Neural cell (in vitro differentiated cells): ENCODE data around the gene FBXL15.

ENCODE experiments used
- EP300 ChIP-seq: fragments of 450-650 bp; conservative IDR thresholded peaks from 2 replicates; pipeline ENCODE4 v1.6.1; 2014; ENCODE audit warnings: antibody characterized with exemption, mild to moderate bottlenecking, moderate library complexity; ENCODE audit not compliant: poor library complexity, severe bottlenecking
- EZH2 ChIP-seq: fragments of 200-600, 300-800 bp; shearing (Covaris generic), sonication (generic); IDR thresholded peaks from 2 replicates; pipeline ENCODE4 v1.6.1; 2014; ENCODE audit warnings: antibody characterized with exemption, low read length, borderline replicate concordance, mild to moderate bottlenecking; ENCODE audit not compliant: insufficient read depth, poor library complexity, severe bottlenecking
- MXI1 ChIP-seq: fragments of 450-650 bp; conservative IDR thresholded peaks from 2 replicates; pipeline ENCODE4 v1.6.1; 2014; ENCODE audit warnings: antibody characterized with exemption, mild to moderate bottlenecking; ENCODE audit not compliant: poor library complexity, severe bottlenecking
- POLR2AphosphoS5 ChIP-seq: IDR thresholded peaks from 2 replicates; pipeline ENCODE4 v1.6.1; 2012
- SMC3 ChIP-seq: fragments of 450-650 bp; conservative IDR thresholded peaks from 2 replicates; pipeline ENCODE4 v1.6.1; 2014; ENCODE audit warnings: antibody characterized with exemption, mild to moderate bottlenecking, moderate library complexity; ENCODE audit not compliant: poor library complexity
- TF ChIP-seq, protein P1 (sequence below): fragments of 450-650 bp; IDR thresholded peaks from 2 replicates; pipeline ENCODE4 v1.5.1; 2014; ENCODE audit warnings: antibody characterized with exemption, mild to moderate bottlenecking, moderate library complexity; ENCODE audit not compliant: poor library complexity, severe bottlenecking
- TF ChIP-seq, protein P2 (sequence below): IDR thresholded peaks from 2 replicates; pipeline ENCODE4 v1.6.1; 2012; ENCODE audit warnings: borderline replicate concordance

DNA sequence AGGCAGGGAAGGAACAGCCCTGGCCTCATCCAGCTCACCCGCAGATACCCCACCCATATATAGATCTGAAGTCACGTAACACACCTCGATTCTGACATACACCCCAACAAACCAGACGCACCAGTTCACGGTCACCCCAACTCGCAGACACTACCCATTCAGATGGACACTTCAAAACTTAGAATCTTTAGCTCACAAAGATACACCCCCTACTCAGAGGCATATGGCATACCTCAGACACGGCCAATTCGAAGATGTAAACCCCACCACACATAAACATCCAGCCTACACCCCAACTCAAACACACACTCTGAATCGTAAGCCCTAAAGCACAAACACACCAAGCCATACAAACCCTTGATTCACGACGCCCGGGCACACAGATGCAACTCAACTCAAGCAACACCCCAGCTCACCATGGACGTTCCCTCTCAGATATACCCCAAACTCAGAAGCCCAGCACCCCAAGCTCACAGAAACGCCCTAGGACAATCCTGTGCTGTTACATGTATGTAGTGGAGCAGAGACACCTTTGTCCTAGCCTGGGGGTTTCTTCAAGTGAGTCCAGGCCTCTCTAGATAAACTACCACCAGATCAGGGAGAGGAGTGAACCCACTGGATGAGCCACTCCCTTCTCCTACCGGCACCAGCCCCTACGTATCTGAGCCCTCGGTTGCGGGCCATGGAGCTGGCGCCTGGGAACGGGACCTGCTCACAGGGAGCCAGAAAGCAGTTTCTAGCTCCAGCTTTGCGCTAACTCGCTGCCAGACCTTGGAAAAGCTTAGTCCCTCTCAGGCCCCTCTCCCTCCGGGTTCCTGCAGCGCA, 10.8 kb upstream of the FBXL15 start:
- TF ChIP-seq, protein P1, sequence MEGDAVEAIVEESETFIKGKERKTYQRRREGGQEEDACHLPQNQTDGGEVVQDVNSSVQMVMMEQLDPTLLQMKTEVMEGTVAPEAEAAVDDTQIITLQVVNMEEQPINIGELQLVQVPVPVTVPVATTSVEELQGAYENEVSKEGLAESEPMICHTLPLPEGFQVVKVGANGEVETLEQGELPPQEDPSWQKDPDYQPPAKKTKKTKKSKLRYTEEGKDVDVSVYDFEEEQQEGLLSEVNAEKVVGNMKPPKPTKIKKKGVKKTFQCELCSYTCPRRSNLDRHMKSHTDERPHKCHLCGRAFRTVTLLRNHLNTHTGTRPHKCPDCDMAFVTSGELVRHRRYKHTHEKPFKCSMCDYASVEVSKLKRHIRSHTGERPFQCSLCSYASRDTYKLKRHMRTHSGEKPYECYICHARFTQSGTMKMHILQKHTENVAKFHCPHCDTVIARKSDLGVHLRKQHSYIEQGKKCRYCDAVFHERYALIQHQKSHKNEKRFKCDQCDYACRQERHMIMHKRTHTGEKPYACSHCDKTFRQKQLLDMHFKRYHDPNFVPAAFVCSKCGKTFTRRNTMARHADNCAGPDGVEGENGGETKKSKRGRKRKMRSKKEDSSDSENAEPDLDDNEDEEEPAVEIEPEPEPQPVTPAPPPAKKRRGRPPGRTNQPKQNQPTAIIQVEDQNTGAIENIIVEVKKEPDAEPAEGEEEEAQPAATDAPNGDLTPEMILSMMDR, result no peak
- TF ChIP-seq EP300, result no peak
- no peak for TF ChIP-seq SMC3
- peak; percentile 0 for TF ChIP-seq POLR2AphosphoS5
- TF ChIP-seq, protein P2, sequence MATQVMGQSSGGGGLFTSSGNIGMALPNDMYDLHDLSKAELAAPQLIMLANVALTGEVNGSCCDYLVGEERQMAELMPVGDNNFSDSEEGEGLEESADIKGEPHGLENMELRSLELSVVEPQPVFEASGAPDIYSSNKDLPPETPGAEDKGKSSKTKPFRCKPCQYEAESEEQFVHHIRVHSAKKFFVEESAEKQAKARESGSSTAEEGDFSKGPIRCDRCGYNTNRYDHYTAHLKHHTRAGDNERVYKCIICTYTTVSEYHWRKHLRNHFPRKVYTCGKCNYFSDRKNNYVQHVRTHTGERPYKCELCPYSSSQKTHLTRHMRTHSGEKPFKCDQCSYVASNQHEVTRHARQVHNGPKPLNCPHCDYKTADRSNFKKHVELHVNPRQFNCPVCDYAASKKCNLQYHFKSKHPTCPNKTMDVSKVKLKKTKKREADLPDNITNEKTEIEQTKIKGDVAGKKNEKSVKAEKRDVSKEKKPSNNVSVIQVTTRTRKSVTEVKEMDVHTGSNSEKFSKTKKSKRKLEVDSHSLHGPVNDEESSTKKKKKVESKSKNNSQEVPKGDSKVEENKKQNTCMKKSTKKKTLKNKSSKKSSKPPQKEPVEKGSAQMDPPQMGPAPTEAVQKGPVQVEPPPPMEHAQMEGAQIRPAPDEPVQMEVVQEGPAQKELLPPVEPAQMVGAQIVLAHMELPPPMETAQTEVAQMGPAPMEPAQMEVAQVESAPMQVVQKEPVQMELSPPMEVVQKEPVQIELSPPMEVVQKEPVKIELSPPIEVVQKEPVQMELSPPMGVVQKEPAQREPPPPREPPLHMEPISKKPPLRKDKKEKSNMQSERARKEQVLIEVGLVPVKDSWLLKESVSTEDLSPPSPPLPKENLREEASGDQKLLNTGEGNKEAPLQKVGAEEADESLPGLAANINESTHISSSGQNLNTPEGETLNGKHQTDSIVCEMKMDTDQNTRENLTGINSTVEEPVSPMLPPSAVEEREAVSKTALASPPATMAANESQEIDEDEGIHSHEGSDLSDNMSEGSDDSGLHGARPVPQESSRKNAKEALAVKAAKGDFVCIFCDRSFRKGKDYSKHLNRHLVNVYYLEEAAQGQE, result no peak
- TF ChIP-seq EZH2, result no peak
- no peak for TF ChIP-seq MXI1
